H1 (cell line): ENCODE measurements around the gene ADH1C.

Experiments used
- CTCF ChIP-seq, 3 experiments: IDR thresholded peaks; 1 replicate in 2 of 3; 2 replicates in 1 of 3; pipeline versions ENCODE4 v1.5.1 to v1.6.1; 2011; ENCODE audit warnings: low read length in 3 of 3, mild to moderate bottlenecking in 3 of 3, inconsistent platforms in 2 of 3, low read depth in 1 of 3, moderate library complexity in 1 of 3; ENCODE audit not compliant: insufficient read depth in 1 of 3; ENCODE audit errors: control extremely low read depth in 1 of 3
- EZH2 ChIP-seq: fragments of 200-600 bp; sonication (generic); IDR thresholded peaks from 2 replicates; pipeline ENCODE4 v1.7.1; 2012; ENCODE audit warnings: low read depth, mild to moderate bottlenecking, moderate library complexity, low read length, inconsistent platforms; ENCODE audit not compliant: severe bottlenecking
- JUN ChIP-seq: IDR thresholded peaks from 2 replicates; pipeline ENCODE4 v1.6.1; 2011; ENCODE audit warnings: low read depth, mild to moderate bottlenecking, improper control_type of control experiment, low read length
- PHF8 ChIP-seq: fragments of 200-600 bp; sonication (generic); conservative IDR thresholded peaks from 2 replicates; pipeline ENCODE4 v1.7.1; 2012; ENCODE audit warnings: low read depth, mild to moderate bottlenecking, inconsistent platforms, low read length, moderate library complexity
- POLR2A ChIP-seq, 2 experiments: IDR thresholded peaks; 1 replicate in 1 of 2; 2 replicates in 1 of 2; pipeline ENCODE4 v1.6.1; 2011; ENCODE audit warnings: low read depth in 2 of 2, low read length in 2 of 2, mild to moderate bottlenecking in 2 of 2; ENCODE audit errors: control extremely low read depth in 1 of 2

- TF ChIP-seq CTCF (IDR thresholded peaks at IDR 0.05; ENCODE audit: control extremely low read depth in 1 of 3, insufficient read depth in 1 of 3, low read depth in 1 of 3, low read length in 3 of 3): no peak
- TF ChIP-seq JUN: no peak
- TF ChIP-seq POLR2A (IDR thresholded peaks at IDR 0.05; ENCODE audit: control extremely low read depth in 1 of 2, low read depth in 2 of 2, low read length in 2 of 2): no peak
- no peak for TF ChIP-seq EZH2
- TF ChIP-seq PHF8: no peak
Measured at GRCh38 chr4:99399017-99399416, 46.5 kb upstream of the ADH1C start.
